Stromal cell of bone marrow (primary cell): ENCODE results near the gene LRG1.

Experiments
- DNase-seq: peaks from one replicate; pipeline ENCODE4 v3.0.0-alpha.2; 2012; ENCODE audit warnings: low read depth

Gene LRG1

GRCh38 chr19:4539693-4540581, at the start of gene LRG1:
Gene LRG1 (minus strand): TSS chr19:4540036. CDS start chr19:4540013, 23 bp downstream.
- DNase-seq: no peak

GRCh38 chr19:4588291-4588761, 48.5 kb upstream of the LRG1 start:
- no peak for DNase-seq

GRCh38 chr19:4587527-4587926, 47.7 kb upstream of the LRG1 start:
- no peak for DNase-seq

GRCh38 chr19:4586691-4587090, 46.9 kb upstream of the LRG1 start:
- DNase-seq: no peak

GRCh38 chr19:4586245-4586644, 46.4 kb upstream of the LRG1 start:
- no peak for DNase-seq

GRCh38 chr19:4585556-4585955, 45.7 kb upstream of the LRG1 start:
- no peak for DNase-seq

GRCh38 chr19:4584670-4585460, 45.0 kb upstream of the LRG1 start:
- DNase-seq: no peak

GRCh38 chr19:4583961-4584669, 44.3 kb upstream of the LRG1 start:
- DNase-seq: no peak

GRCh38 chr19:4582980-4583842, 43.4 kb upstream of the LRG1 start:
- DNase-seq: no peak

- no peak for DNase-seq
Observed at GRCh38 chr19:4581666-4582553, 42.1 kb upstream of the LRG1 start.

GRCh38 chr19:4580961-4581665, 41.3 kb upstream of the LRG1 start:
- no peak for DNase-seq

- no peak for DNase-seq
Observed at GRCh38 chr19:4580021-4580901, 40.4 kb upstream of the LRG1 start.

- no peak for DNase-seq
Observed at GRCh38 chr19:4579389-4579788, 39.6 kb upstream of the LRG1 start.

- DNase-seq: no peak
Observed at GRCh38 chr19:4578552-4579248, 38.9 kb upstream of the LRG1 start.

- DNase-seq: no peak
Observed at GRCh38 chr19:4577020-4577782, 37.4 kb upstream of the LRG1 start.

- DNase-seq: no peak
Observed at GRCh38 chr19:4576016-4576933, 36.4 kb upstream of the LRG1 start.
